ENCODE measurements around the gene DYSF.
"Not testable (repeated sequence)": the region's sequence is repeated elsewhere in the genome, so short reads cannot be mapped to it uniquely, and the experiment has no call there.

The DYSF gene

DNA sequence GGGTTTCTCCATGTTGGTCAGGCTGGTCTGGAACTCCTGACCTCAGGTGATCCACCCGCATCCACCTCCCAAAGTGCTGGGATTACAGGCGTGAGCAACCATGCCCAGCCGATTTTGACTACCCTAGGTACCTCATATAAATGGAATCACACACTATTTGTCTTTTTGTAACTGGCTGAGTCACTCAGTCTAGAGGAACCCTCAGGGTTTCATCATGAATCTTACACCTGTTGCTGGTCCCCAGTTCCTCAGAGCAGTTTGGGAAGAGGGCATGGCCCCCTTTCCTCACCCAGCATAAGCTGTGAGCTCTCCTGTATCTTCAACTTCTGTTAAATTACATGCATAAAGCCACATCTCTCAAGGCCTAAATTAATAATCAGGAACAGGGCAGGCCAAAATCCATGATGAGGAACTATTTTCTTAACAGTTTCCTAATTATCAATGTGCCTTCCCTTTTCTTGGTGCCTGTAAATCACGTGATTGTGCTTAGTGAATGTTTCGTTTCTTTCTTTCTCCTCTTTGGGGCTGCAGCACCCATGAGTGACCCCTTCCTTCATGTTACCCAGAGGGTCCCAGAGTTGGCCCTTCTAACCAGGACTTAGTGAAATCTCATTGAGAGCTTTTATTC lies 20.9 kb downstream of the DYSF start:
- DNase-seq, result no peak

DNA sequence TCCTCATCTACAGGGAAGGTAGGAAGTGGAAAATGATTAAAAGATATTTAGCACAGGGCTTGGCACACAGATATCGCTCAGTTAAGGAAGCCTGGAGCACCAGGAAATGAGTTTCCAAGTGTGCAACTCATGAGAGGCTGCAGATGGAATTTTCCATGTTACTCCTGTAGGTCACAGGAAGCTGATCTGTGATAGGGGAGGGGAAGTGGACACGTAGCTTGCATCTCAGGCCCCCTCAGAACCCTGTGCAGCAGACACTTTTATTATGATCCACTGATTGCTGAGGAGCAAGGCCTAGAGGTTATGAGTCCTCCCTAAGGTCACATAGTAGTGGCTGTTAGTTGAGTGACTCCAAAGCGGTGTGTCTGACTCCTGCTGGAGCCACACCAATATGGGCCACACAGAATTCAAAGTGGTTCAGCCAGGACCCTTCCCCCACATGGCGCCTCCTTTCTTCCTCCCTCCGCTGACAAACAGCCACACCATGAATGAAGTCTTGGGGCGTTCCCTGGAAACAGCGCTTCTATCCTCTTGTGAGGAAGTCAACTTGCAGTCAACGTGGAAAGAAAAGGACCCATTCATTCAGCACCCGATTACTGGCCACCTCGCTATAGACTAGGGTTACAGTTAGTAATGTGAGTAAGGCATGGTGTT lies 21.5 kb downstream of the DYSF start:
- no peak for DNase-seq

DNA sequence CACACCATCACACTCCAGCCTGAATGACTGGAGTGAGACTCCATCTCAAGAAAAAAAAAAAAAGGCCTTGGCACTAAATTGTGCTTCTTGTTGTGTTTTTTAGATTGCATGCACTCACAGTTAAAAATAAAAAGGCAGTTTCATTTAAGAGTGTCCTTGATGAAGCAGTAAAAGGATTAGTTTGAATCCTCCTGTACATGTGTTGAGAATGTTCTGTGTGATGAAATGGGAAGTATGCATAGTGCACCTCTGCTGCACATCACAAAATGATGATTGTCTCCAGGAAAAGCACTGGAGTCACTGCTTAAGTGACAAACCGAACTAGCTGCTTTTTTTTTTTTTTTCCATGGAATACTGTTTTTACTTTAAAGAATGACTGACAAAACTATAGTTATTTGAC lies 23.1 kb downstream of the DYSF start:
- no peak for DNase-seq

DNA sequence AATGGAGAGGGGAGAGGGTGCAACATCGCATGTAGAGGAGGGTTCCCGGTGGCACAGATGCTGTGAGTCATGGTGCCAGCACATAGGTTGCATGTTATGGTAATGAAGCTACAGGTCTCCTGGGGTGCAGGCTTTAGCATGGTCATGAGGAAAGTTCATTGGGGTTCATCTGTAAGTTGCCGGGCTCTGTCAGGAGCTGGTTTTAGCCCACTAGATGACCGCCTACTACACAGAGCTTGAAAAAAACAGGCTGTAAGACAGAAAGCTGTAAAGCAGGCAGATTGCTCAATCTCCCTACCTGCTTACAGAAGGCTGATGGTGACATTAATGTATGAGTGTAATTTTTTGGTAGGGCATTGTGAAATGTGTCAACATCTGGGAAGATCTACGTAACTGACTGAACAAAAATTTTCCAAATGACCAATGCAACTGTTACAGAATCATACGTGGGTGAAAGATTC lies 23.9 kb downstream of the DYSF start:
- DNase-seq, result no peak

DNA sequence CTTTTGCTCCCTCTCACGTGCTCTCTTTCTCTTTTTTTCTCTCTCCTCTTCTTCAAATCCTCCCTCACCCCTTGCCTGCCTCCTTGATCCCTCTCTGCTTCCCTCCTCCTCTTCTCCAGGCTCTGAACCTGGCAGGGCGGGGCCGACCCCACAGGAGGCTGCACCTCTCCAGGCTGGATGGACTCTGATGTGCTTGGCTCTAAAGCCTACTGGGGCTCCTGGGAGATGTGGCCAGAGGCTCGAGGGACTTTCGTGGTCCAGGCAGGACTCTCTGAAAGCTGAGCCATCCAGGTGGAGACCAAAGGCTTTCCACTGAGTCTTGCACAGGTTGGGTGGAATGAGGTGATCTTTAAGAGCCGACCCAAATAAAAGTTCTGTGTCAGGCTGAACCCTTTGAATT lies 25.4 kb downstream of the DYSF start:
- DNase-seq, result no peak

- DNase-seq, result no peak
These were observed 25.9 kb downstream of the DYSF start for GRCh38 chr2:71479261-71479660.

GRCh38 chr2:71481111-71481510 lies 27.8 kb downstream of the DYSF start:
- DNase-seq, result no peak

- no peak for DNase-seq
These were observed 28.7 kb downstream of the DYSF start for GRCh38 chr2:71482055-71482454.

DNA sequence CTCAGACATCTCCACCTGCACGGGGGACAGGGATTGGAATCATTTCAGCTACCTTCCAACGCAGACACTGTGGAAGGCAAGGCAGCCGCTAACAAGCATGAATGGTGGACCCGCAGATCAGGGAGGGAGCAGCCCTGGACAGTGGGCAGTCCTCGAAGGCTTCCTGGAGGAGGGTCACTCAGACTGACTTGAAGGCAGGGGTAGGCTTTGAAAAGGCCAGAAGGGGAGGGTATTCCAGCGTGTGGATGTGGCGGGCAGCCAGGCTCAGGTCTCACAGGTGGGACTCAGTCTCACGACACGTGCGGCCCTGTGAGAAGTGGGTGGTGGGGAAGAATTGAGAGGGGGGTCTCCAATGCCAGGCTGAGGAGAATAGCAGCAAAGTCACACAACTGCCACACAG lies 29.9 kb downstream of the DYSF start:
- DNase-seq, result no peak

DNA sequence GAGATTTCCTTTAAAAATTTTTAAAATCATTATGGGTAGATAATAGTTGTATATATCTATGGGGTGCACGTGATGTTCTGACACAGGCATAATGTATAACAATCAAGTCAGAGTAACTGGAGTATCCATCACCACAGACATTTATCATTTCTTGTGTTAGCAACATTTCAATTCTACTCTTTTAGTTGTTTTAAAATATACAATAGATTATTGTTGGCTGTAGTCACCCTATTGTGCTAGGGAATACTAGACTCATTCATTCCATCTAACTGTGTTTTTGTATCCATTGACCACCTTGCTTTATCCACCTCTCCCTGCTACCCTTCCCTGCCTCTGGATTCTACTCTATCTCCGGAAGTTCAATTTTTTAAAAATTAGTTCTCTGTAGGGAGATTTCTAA lies 31.0 kb downstream of the DYSF start:
- DNase-seq, result no peak

GRCh38 chr2:71486881-71487640 lies 33.7 kb downstream of the DYSF start:
- DNase-seq, result no peak

DNA sequence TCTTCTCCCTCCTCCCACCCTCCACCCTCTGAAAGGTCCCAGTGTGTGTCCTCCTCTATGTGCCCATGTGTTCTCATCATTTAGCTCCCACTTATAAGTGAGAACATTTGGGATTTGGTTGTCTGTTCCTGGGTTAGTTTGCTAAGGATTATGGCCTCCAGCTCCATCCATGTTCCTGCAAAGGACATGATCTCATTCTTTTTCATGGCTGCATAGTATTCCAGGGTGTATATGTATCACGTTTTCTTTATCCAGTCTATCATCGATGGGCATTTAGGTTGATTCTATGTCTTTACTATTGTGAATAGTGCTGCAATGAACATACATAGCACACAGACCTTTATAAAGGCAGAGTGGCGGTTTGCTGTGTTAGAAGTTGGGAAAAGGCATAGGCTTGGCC lies 38.2 kb downstream of the DYSF start:
- not testable (repeated sequence) for DNase-seq

GRCh38 chr2:71492112-71492511 lies 38.8 kb downstream of the DYSF start:
- DNase-seq, result no peak

DNA sequence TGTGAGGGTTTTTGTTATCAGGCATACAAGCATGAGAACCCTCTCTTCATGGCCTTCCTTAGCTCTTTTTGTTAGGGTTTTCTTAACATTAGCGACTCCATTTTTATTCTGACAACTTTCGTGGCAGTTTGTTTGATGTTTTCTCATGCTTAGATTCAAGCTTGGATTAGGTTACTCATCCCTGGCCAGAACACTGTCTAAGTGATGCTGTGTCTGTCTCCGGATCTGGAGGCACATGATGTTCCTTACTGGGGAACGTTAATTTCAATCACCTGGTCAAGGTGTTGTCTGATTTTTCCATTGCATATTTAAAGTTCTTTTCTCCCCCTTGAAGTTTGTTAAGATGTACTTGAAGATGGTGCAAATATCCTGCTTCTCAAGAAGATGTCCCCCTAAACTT lies 40.7 kb downstream of the DYSF start:
- DNase-seq, result no peak

DNA sequence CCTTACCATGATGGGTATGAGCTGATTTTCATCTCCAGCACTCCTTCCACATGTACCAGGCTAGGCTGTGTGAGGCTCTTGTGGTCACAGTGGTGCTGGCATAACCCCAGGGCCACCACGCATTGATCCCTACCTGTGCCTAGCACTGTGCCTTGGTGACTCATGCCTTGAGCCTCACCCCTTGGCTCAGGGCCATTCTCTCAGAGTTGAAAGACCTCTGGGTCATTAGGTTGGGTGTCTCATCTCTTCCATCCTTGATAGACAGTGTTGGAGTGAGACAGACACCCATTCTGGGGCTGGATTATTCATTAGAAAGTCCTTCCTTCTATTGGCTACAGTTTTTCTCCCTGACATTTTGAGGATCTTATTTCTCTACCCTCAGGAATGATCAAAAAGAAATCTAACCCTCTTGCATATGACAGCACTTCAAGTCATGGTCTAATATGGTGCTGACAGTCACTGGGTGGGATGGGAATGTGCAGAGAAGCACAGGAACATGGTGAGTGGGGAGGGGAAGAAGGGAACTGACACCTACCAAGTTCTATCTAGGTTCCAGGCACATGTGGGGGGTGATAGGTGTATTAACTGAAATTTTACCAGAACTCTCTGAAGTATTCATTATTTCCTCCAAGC lies 41.3 kb downstream of the DYSF start:
- no peak for DNase-seq

- no peak for DNase-seq
These were observed 42.9 kb downstream of the DYSF start for GRCh38 chr2:71496156-71496770.

GRCh38 chr2:71498261-71498701 lies 44.9 kb downstream of the DYSF start:
- no peak for DNase-seq

GRCh38 chr2:71499691-71500090 lies 46.3 kb downstream of the DYSF start:
- DNase-seq, result no peak

- DNase-seq, result no peak
These were observed 47.2 kb downstream of the DYSF start for GRCh38 chr2:71500426-71501079.

GRCh38 chr2:71502941-71503738 lies 49.8 kb downstream of the DYSF start:
- no peak for DNase-seq

DNA sequence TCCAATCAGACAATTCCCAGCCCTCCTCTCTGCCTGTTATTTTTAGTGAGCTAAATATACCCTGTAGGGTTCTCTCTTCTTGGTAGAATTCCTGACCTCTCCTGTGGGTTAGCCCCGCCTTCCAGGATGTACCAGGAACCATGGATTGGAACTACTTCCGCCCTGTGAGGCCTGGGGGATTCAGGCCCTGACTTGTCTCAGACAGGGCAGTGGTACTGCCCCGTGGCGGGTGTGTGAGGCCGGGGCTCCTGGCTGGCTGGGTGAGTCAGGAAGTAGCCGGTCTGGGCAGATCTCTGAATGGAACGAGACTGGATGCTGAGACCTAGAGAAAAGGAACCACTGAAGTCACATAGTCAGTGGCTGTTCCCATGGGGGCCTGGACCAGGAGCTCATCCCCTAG lies 50.5 kb downstream of the DYSF start:
- DNase-seq, result no peak

DNA sequence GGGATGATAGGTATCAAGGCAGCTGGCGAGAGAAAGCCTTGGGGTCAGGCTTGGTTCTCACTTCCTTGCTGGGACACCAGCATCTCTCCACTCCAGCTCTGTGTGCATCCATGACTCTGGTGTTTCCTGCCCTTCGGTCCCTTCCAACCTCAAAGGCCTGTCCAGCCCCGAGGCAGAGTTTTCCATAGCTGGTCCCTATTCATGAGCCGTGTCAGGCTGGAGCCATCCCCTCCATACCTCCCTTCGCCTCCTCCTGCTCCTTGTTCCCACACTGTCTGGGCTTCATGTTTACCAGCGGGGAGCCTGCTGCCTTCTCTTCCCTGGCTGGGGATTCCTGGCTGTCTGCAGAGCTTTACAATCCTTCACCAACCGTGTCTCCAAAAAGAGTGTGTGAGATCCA lies 51.2 kb downstream of the DYSF start:
- no peak for DNase-seq

Measured in activated effector memory CD4-positive, alpha-beta T cell treated with Interleukin-2 at 50 U/mL for 16 hours (primary cell).